ENCODE results near the gene SLC45A3. TPM values are rescaled to one million over a fixed set of nuclear protein-coding genes. Genes with fewer than 3 reads are reported as not detected.

Gene SLC45A3
- polyA plus RNA-seq, 1 donor from 2014 or later = 0.53 TPM

- Histone ChIP-seq H2AFZ (ENCODE audit: low read depth, low read length) (no peak overlapping the region), H3K9ac (ENCODE audit: low read length) (no peak overlapping the region), H3K27ac (ENCODE audit: low read length) (no peak overlapping the region), H4K20me1 (ENCODE audit: insufficient read depth) (no peaks in the 10 kb centered on the region), H3K9me2 (ENCODE audit: insufficient read depth, low read length) (no peaks in the 10 kb centered on the region), H3F3A (ENCODE audit: insufficient read depth, low read length, poor library complexity, severe bottlenecking) (no peaks in the 10 kb centered on the region), H3K36me3 (ENCODE audit: insufficient read depth, low read length) (no peaks in the 10 kb centered on the region), H3K9me3 (ENCODE audit: low read length) (no peaks in the 10 kb centered on the region), H3K4me3 (ENCODE audit: low read length) (no peak overlapping the region), H3K4me2 (ENCODE audit: low read length) (no peak overlapping the region), H3K27me3 (ENCODE audit: insufficient read depth, low read depth, low read length) (no peaks in the 10 kb centered on the region), H3K79me2 (replicated peaks; ENCODE audit: insufficient read depth, low read length) (no peaks in the 10 kb centered on the region)
- TF ChIP-seq EP300 (conservative IDR thresholded peaks at IDR 0.05; ENCODE audit: poor library complexity, severe bottlenecking) = no peak
- TF ChIP-seq SMC3 (conservative IDR thresholded peaks at IDR 0.05; ENCODE audit: poor library complexity) = no peak
These were observed 19.9 kb downstream of the SLC45A3 start for GRCh38 chr1:205660361-205660760.

- Histone ChIP-seq H3K9me2 (ENCODE audit: insufficient read depth, low read length) (no peaks in the 10 kb centered on the region), H3K27me3 (ENCODE audit: insufficient read depth, low read depth, low read length) (no peaks in the 10 kb centered on the region), H3F3A (ENCODE audit: insufficient read depth, low read length, poor library complexity, severe bottlenecking) (no peaks in the 10 kb centered on the region), H3K4me3 (ENCODE audit: low read length) (no peak overlapping the region), H3K36me3 (ENCODE audit: insufficient read depth, low read length) (no peaks in the 10 kb centered on the region), H3K4me2 (ENCODE audit: low read length) (no peak overlapping the region), H2AFZ (ENCODE audit: low read depth, low read length) (no peak overlapping the region), H3K9me3 (ENCODE audit: low read length) (no peaks in the 10 kb centered on the region), H4K20me1 (ENCODE audit: insufficient read depth) (no peaks in the 10 kb centered on the region), H3K79me2 (replicated peaks; ENCODE audit: insufficient read depth, low read length) (no peaks in the 10 kb centered on the region), H3K27ac (ENCODE audit: low read length) (no peak overlapping the region), H3K9ac (ENCODE audit: low read length) (no peak overlapping the region)
- no peak for TF ChIP-seq TAF1 (IDR thresholded peaks at IDR 0.05; ENCODE audit: low read depth)
- TF ChIP-seq REST (IDR thresholded peaks at IDR 0.05; ENCODE audit: borderline replicate concordance) = no peak
- TF ChIP-seq POLR2AphosphoS5 (IDR thresholded peaks at IDR 0.05) = no peak
- TF ChIP-seq EZH2 (IDR thresholded peaks at IDR 0.05; ENCODE audit: borderline replicate concordance, insufficient read depth, low read length, poor library complexity, severe bottlenecking) = no peak
- TF ChIP-seq RAD21 (conservative IDR thresholded peaks at IDR 0.05) = peak; percentile 88
- TF ChIP-seq SMC3 (conservative IDR thresholded peaks at IDR 0.05; ENCODE audit: poor library complexity) = peak; percentile 93
- TF ChIP-seq CTCF (IDR thresholded peaks at IDR 0.05; ENCODE audit: poor library complexity, severe bottlenecking) = peak; percentile 95
- TF ChIP-seq MXI1 (conservative IDR thresholded peaks at IDR 0.05; ENCODE audit: poor library complexity, severe bottlenecking) = peak; percentile 35
- TF ChIP-seq EP300 (conservative IDR thresholded peaks at IDR 0.05; ENCODE audit: poor library complexity, severe bottlenecking) = no peak
These were observed 21.2 kb downstream of the SLC45A3 start for GRCh38 chr1:205658943-205659581.
